Suprapubic skin (tissue), 3 donors: ENCODE measurements around the gene ALPI.

Source experiments
- CTCF ChIP-seq, 2 donors: fragments of 200-600 bp in 1 of 2; fragments of 450-650 bp in 1 of 2; sonication (generic) in 1 of 2; IDR thresholded peaks; one replicate each; pipeline ENCODE4 v1.5.1; 2016 to 2019; ENCODE audit warnings: antibody characterized with exemption in 2 of 2, mild to moderate bottlenecking in 1 of 2, moderate library complexity in 1 of 2
- POLR2A ChIP-seq, 2 donors: fragments of 450-650 bp; IDR thresholded peaks; one replicate each; pipeline ENCODE4 v1.6.1; 2017; ENCODE audit warnings: antibody characterized with exemption in 2 of 2, mild to moderate bottlenecking in 2 of 2, moderate library complexity in 2 of 2

- TF ChIP-seq POLR2A (IDR thresholded peaks at IDR 0.05) (no peak), CTCF (IDR thresholded peaks at IDR 0.05) (no peak)
Observed at GRCh38 chr2:232483923-232484627, 28.1 kb downstream of the ALPI start.
